IPS DF 19.7 (cell line): ENCODE data around the gene PCID2.

Experiments
- DNase-seq: peaks from one replicate; pipeline ENCODE4 v3.0.0-alpha.2; 2013; ENCODE audit warnings: low read depth, low spot score

Gene PCID2

GRCh38 chr13:113149711-113150549 lies 58.5 kb downstream of the PCID2 start:
- no peak for DNase-seq

GRCh38 chr13:113148940-113149503 lies 59.4 kb downstream of the PCID2 start:
- no peak for DNase-seq

DNA sequence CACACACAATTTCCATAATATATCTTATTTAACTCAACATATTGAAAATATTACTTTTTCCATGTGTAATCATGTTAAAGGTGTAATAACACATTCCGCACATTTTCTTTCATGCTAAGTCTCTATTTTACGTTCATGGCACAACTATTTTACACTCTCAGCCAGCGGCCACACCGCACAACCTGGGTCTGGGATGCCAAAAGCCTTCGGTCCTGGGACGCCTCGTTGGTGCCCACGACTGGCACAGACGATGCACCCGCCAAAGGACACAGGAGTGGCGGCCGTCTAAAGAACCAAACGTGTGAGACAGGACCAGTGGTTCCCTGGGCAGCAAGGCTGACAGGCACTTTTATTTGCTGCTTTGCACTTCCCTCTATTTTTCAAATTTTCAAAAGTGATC lies 60.1 kb downstream of the PCID2 start:
- DNase-seq: no peak

DNA sequence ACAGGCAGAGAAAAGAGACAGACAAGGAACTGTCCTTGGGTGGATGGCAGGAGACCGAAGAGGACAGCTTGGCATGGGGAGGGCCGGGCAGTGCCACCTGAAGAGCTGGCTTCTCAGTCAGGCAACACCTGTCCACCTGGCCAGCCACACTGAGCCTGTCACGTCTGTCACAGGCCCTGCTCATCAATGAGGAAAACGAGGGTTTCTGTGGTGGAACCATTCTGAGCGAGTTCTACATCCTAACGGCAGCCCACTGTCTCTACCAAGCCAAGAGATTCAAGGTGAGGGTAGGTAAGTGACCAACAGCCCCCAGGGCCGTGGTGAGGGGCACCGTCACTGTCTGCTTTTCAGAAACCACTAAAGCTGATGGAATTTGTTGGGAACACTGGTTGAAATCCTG lies 61.3 kb downstream of the PCID2 start:
- DNase-seq: no peak

- no peak for DNase-seq
Observed at GRCh38 chr13:113146750-113147149, 61.7 kb downstream of the PCID2 start.

GRCh38 chr13:113145911-113146598 lies 62.4 kb downstream of the PCID2 start:
- DNase-seq: no peak

DNA sequence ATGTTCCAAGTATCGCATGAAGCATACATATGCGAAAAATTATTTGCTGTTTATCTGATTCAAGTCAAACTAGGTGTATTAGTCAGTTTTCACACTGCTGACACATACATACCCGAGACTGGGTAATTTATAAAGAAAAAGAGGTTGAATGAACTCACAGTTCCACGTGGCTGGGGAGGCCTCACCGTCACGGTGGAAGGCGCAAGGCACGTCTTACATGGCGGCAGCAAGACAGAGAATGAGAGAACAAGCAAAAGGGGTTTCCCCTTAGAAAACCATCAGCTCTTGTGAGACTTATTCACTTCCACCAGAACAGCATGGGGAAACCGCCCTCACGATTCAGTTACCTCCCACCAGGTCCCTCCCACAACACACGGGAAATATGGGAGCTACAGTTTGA lies 63.0 kb downstream of the PCID2 start:
- DNase-seq: no peak

GRCh38 chr13:113144255-113144629 lies 64.2 kb downstream of the PCID2 start:
- DNase-seq: no peak

DNA sequence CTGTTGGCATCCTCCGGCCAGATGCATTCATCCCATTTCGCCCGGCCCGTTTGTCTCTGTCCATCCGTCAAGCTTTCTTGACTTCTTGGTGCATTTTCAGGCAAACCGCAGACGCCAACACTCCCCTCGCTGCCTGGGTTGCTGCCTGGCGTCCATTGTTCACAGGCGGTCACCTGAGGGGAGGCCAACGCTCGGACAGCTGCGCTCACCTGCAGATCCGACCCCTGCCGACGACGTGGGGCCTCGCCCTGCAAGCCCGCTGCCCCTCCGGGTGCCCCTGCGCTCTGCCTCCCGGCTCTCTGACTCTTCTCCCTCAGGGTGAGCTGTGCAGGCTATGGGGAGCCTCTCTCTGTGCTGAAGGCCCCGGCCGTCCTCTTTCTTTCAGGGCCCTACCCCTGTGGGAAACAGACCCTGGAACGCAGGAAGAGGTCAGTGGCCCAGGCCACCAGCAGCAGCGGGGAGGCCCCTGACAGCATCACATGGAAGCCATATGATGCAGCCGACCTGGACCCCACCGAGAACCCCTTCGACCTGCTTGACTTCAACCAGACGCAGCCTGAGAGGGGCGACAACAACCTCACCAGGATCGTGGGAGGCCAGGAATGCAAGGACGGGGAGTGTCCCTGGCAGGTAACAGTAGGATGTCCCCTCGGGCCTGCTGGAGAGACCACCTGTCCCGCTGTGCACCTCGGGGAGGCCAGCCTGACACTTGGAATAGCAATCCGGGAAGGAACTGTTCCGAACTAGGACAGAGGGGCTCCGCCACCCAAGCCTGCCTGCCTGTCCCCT lies 64.8 kb downstream of the PCID2 start:
- DNase-seq: no peak

DNA sequence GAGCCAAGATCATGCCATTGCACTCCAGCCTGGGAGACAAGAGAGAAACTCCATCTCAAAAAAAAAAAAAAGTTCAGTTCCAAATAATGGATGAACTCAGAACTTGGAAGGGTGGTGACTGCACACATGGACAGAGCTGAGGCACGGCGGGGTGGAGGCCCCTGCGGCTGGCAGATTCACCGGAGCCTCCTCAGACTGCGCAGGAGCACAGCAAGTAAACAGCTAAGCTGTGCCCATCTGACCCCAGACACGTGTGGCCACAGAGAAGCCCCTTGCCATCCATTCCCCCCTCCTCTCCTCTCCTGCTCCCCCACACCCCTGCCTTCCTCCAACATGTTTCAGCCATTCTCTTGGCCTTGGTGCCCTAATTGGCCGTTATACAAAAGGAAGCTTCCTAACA lies 65.6 kb downstream of the PCID2 start:
- DNase-seq: no peak

- no peak for DNase-seq
Observed at GRCh38 chr13:113141601-113141970, 66.9 kb downstream of the PCID2 start.

DNA sequence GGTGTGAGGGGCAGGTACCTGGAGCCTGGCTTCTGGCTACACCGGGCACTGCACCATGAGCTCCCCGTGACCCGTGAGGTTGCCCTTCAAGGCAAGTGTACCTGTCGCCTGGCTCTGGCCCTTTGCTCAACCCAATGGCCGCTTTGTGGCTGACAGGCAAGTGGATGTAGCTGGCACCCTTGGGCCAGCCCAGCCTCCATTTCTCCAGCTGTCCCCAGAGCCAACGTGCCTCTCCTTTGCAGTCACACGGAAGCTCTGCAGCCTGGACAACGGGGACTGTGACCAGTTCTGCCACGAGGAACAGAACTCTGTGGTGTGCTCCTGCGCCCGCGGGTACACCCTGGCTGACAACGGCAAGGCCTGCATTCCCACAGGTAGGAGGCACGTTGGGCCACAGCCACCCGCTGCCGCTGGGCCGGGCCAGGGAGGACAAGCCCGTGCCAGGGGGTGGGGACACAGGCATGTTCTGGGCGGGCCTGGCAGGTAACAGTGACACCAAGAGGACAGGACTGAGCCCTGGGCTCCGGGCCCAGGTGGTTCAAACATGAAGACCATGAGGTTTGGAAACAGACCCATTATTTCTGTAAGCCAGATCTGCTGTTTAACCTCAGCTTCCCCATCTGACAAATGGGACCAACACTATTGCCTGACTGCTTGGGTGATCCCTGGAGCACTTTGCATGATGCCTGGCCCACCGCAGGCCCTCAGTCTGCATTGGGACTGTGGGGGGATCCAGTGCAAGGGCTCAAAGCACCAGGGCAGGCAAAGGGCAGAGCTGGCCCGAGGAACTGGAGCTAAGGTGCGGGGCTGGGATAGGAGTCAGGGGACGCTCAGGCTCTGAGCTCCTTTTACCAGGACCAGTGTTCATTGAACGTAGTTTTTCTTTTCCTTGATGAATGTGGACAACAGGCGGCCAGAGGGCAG lies 67.5 kb downstream of the PCID2 start:
- no peak for DNase-seq

DNA sequence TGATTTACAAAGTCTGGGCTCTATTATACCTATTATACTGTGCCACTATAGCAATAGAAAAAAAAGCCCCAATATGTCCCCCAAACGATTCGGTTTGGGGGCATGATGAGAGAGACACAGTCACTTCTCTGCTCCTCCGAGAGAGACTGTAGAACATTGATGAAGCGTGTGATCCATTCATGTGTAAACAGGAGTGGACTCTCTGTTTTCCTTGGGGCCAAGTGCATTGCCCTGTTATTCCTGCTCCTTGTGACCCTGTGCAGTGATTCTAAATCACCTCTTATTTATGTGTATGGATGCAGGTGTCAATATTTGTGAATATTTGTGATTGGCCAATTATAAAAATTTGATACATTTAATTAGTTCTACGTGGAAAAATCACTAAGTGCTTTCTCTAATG lies 68.9 kb downstream of the PCID2 start:
- no peak for DNase-seq

GRCh38 chr13:113138792-113139551 lies 69.5 kb downstream of the PCID2 start:
- no peak for DNase-seq

GRCh38 chr13:113137691-113138298 lies 70.7 kb downstream of the PCID2 start:
- DNase-seq: no peak

GRCh38 chr13:113135281-113135760 lies 73.1 kb downstream of the PCID2 start:
- DNase-seq: no peak

DNA sequence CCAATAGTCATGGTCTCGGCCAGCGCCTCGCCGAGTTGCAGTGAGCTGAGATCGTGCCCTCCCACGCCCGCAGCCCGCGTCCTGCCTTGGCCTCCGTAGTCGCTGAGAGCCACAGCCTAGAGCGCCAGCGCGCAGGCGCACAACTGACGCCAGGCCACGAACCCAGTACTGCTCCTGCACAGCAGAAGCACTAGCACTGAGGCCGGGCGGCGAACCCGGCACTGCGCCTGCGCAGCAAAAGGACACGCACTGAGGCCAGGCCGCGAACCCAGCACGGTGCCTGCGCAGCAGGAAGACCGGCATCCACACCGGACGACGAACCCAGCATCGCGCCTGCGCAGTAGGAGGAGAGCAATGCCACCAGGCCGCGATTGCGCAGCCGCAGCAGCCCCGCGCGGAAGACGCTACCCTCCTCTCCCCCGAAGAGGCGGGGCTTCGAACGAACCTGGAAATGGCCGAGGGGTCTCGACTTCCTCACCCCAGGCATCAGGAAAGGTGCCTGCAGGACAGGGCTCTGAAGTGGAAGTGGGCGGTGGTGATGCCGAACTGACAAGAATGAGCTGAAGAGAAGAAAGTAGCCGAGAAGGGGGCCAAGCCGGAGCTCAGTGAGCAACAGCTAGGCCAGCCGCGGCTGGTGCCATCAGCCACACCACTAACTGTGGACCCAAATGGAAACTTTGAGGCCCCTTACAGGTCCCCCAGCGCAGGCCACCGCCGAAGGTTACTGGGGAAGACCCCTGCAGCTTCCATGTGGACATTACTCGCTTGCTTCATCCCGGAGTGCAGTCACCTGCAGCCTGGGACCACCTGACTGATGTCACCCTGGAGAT lies 78.3 kb downstream of the PCID2 start:
- no peak for DNase-seq

GRCh38 chr13:113129480-113129879 lies 79.0 kb downstream of the PCID2 start:
- no peak for DNase-seq
